ENCODE data around the gene NPDC1.
A peak's percentile ranks its signal among the peaks of the same experiment; 100 is the strongest.

- peak in 1 of 2 experiments; percentile 56; a peak in 1 of 3 replicates for TF ChIP-seq EP300 (IDR thresholded peaks at IDR 0.05; ENCODE audit: borderline replicate concordance in 1 of 2, low read depth in 2 of 2, low read length in 2 of 2)
- TF ChIP-seq CTCF (IDR thresholded peaks at IDR 0.05; ENCODE audit: control extremely low read depth in 1 of 3, insufficient read depth in 1 of 3, low read depth in 1 of 3, low read length in 3 of 3), result peak in 2 of 3 experiments; percentile 85 to 94; a peak in 3 of 4 replicates
- no peak for TF ChIP-seq POLR2A (IDR thresholded peaks at IDR 0.05; ENCODE audit: control extremely low read depth in 1 of 2, low read depth in 2 of 2, low read length in 2 of 2)
- no peak for TF ChIP-seq MAFK (IDR thresholded peaks at IDR 0.05; ENCODE audit: low read depth, low read length)
- TF ChIP-seq JUND (IDR thresholded peaks at IDR 0.05; ENCODE audit: low read length), result 0 out of 2 replicates have a peak, but pooled peaks have one; percentile 46
- TF ChIP-seq RAD21 (IDR thresholded peaks at IDR 0.05 in 1 of 2, conservative IDR thresholded peaks at IDR 0.05 in 1 of 2; ENCODE audit: low read depth in 2 of 2, low read length in 2 of 2), result peak; percentile 63 to 76
- TF ChIP-seq KDM5A (IDR thresholded peaks at IDR 0.05; ENCODE audit: low read length), result no peak
- TF ChIP-seq, protein P1, sequence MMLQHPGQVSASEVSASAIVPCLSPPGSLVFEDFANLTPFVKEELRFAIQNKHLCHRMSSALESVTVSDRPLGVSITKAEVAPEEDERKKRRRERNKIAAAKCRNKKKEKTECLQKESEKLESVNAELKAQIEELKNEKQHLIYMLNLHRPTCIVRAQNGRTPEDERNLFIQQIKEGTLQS (IDR thresholded peaks at IDR 0.05; ENCODE audit: insufficient read depth, low read depth, low read length), result no peak
Observed at GRCh38 chr9:137046088-137046787, at the start of gene NPDC1.
